IMR-90 (cell line): ENCODE data around the gene PALLD.

Experiments used
- BHLHE40 ChIP-seq: fragments of 150-350 bp; IDR thresholded peaks from 2 replicates; pipeline ENCODE4 v1.6.1; 2016; ENCODE audit warnings: mild to moderate bottlenecking, low read depth, low read length
- CEBPB ChIP-seq: IDR thresholded peaks from 2 replicates; pipeline ENCODE4 v1.6.1; 2012; ENCODE audit warnings: low read depth, low read length, improper control_type of control experiment
- CHD1 ChIP-seq: IDR thresholded peaks from 2 replicates; pipeline ENCODE4 v1.6.1; 2012; ENCODE audit warnings: low read depth, low read length, improper control_type of control experiment
- FOS ChIP-seq: fragments of 150-350 bp; IDR thresholded peaks from 2 replicates; pipeline ENCODE4 v1.6.1; 2016; ENCODE audit warnings: low read depth, low read length
- MAFK ChIP-seq: IDR thresholded peaks from 2 replicates; pipeline ENCODE4 v1.6.1; 2012; ENCODE audit warnings: low read depth, low read length, improper control_type of control experiment
- MAZ ChIP-seq: IDR thresholded peaks from 2 replicates; pipeline ENCODE4 v1.6.1; 2012; ENCODE audit warnings: low read depth, mild to moderate bottlenecking, low read length, improper control_type of control experiment, moderate library complexity, borderline replicate concordance
- NFE2L2 ChIP-seq: fragments of 150-350 bp; IDR thresholded peaks from 2 replicates; pipeline ENCODE4 v1.6.1; 2016; ENCODE audit warnings: low read depth, mild to moderate bottlenecking, low read length
- POLR2A ChIP-seq: IDR thresholded peaks from 2 replicates; pipeline ENCODE4 v1.6.1; 2012; ENCODE audit warnings: mild to moderate bottlenecking, low read depth, low read length
- RAD21 ChIP-seq: IDR thresholded peaks from 2 replicates; pipeline ENCODE4 v1.6.1; 2012; ENCODE audit warnings: low read length, improper control_type of control experiment
- RCOR1 ChIP-seq: IDR thresholded peaks from 2 replicates; pipeline ENCODE4 v1.6.1; 2012; ENCODE audit warnings: mild to moderate bottlenecking, low read length, improper control_type of control experiment; ENCODE audit not compliant: insufficient replicate concordance
- RFX5 ChIP-seq: IDR thresholded peaks from 2 replicates; pipeline ENCODE4 v1.8.0; 2012; ENCODE audit warnings: low read depth, mild to moderate bottlenecking, low read length, moderate library complexity
- TF ChIP-seq, protein P1 (sequence below): conservative IDR thresholded peaks from 2 replicates; pipeline ENCODE4 v1.5.1; 2012; ENCODE audit warnings: mild to moderate bottlenecking, low read depth, low read length, improper control_type of control experiment
- TF ChIP-seq, protein P2 (sequence below): fragments of 150-350 bp; IDR thresholded peaks from 2 replicates; pipeline ENCODE4 v1.6.1; 2017; ENCODE audit warnings: mild to moderate bottlenecking, antibody characterized with exemption, low read length, low read depth
- TF ChIP-seq, protein P3 (sequence below): fragments of 150-350 bp; IDR thresholded peaks from 2 replicates; pipeline ENCODE4 v1.6.1; 2016; ENCODE audit warnings: low read depth, mild to moderate bottlenecking, low read length, moderate library complexity, borderline replicate concordance

DNA sequence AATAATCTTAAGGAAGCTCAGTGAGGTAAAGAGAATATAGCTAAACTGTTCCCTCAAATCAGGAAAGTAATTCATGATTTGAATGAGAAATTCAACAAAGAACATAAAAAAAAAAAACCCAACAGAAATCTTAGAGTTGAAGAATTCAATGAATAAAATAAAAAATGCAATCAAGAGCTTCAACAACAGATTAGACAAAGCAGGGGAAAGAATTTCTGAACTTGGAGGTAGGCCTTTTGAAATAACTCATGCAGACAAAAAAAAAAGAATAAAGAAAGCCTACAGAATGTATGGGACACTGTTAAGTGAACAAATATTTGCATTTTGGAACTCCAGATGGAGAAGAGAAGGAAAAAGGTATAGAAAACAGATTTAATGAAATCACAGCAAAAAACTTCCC, 435.3 kb downstream of the PALLD start:
- TF ChIP-seq, protein P1, sequence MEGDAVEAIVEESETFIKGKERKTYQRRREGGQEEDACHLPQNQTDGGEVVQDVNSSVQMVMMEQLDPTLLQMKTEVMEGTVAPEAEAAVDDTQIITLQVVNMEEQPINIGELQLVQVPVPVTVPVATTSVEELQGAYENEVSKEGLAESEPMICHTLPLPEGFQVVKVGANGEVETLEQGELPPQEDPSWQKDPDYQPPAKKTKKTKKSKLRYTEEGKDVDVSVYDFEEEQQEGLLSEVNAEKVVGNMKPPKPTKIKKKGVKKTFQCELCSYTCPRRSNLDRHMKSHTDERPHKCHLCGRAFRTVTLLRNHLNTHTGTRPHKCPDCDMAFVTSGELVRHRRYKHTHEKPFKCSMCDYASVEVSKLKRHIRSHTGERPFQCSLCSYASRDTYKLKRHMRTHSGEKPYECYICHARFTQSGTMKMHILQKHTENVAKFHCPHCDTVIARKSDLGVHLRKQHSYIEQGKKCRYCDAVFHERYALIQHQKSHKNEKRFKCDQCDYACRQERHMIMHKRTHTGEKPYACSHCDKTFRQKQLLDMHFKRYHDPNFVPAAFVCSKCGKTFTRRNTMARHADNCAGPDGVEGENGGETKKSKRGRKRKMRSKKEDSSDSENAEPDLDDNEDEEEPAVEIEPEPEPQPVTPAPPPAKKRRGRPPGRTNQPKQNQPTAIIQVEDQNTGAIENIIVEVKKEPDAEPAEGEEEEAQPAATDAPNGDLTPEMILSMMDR: no peak
- TF ChIP-seq, protein P2, sequence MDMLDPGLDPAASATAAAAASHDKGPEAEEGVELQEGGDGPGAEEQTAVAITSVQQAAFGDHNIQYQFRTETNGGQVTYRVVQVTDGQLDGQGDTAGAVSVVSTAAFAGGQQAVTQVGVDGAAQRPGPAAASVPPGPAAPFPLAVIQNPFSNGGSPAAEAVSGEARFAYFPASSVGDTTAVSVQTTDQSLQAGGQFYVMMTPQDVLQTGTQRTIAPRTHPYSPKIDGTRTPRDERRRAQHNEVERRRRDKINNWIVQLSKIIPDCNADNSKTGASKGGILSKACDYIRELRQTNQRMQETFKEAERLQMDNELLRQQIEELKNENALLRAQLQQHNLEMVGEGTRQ: no peak
- TF ChIP-seq, protein P3, sequence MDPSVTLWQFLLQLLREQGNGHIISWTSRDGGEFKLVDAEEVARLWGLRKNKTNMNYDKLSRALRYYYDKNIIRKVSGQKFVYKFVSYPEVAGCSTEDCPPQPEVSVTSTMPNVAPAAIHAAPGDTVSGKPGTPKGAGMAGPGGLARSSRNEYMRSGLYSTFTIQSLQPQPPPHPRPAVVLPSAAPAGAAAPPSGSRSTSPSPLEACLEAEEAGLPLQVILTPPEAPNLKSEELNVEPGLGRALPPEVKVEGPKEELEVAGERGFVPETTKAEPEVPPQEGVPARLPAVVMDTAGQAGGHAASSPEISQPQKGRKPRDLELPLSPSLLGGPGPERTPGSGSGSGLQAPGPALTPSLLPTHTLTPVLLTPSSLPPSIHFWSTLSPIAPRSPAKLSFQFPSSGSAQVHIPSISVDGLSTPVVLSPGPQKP: no peak
- TF ChIP-seq POLR2A (no peak), FOS (no peak), RAD21 (no peak), BHLHE40 (no peak), MAFK (no peak), RFX5 (no peak), CEBPB (no peak), RCOR1 (no peak), NFE2L2 (no peak), CHD1 (no peak), MAZ (no peak)
